ENCODE results near the gene THTPA. TPM values are rescaled to one million over a fixed set of nuclear protein-coding genes. Genes with fewer than 3 reads are reported as not detected.

THTPA gene
- total and polyA plus RNA-seq, 9 of the 15 experiments (the other 6 are each of a cell fraction or from before 2014, with no cell fraction given) = 2.4 to 8.7 (median 5.2) TPM

GRCh38 chr14:23567186-23568020, 11.3 kb downstream of the THTPA start, which contains the start of gene AP1G2 (continued):
- TF ChIP-seq, protein P1, sequence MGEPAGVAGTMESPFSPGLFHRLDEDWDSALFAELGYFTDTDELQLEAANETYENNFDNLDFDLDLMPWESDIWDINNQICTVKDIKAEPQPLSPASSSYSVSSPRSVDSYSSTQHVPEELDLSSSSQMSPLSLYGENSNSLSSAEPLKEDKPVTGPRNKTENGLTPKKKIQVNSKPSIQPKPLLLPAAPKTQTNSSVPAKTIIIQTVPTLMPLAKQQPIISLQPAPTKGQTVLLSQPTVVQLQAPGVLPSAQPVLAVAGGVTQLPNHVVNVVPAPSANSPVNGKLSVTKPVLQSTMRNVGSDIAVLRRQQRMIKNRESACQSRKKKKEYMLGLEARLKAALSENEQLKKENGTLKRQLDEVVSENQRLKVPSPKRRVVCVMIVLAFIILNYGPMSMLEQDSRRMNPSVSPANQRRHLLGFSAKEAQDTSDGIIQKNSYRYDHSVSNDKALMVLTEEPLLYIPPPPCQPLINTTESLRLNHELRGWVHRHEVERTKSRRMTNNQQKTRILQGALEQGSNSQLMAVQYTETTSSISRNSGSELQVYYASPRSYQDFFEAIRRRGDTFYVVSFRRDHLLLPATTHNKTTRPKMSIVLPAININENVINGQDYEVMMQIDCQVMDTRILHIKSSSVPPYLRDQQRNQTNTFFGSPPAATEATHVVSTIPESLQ (CRISPR knock-in tag; IDR thresholded peaks at IDR 0.05) = no peak
- TF ChIP-seq ZNF280A (IDR thresholded peaks at IDR 0.05; ENCODE audit: low read depth, partially characterized antibody) = no peak
- TF ChIP-seq ZNF444 (CRISPR knock-in tag; IDR thresholded peaks at IDR 0.05) = no peak
- TF ChIP-seq ASH1L (IDR thresholded peaks at IDR 0.05; ENCODE audit: borderline replicate concordance, low read depth, partially characterized antibody) = peak; percentile 26
- no peak for TF ChIP-seq HDAC3 (IDR thresholded peaks at IDR 0.05; ENCODE audit: borderline replicate concordance, partially characterized antibody)
- TF ChIP-seq CREB3 (tag; conservative IDR thresholded peaks at IDR 0.05; ENCODE audit: low read depth) = no peak
- TF ChIP-seq RBFOX2 (IDR thresholded peaks at IDR 0.05; ENCODE audit: low read depth, low read length) = peak; percentile 79
- TF ChIP-seq ZNF584 (CRISPR knock-in tag; IDR thresholded peaks at IDR 0.05; ENCODE audit: low read depth) = no peak
- no peak for TF ChIP-seq ZNF224 (CRISPR knock-in tag; IDR thresholded peaks at IDR 0.05)
- TF ChIP-seq TFAP4 (CRISPR knock-in tag; IDR thresholded peaks at IDR 0.05; ENCODE audit: borderline replicate concordance) = peak; percentile 43; the same call in 1 of the 2 replicates
- TF ChIP-seq MXI1 (IDR thresholded peaks at IDR 0.05; ENCODE audit: low read depth, low read length) = 0 out of 2 replicates have a peak, but pooled peaks have one; percentile 35
